HG03558 (cell line): Measurements from ENCODE around the gene TMEM165.

Experiments used
- ATAC-seq: cut with Tn5 transposase; IDR thresholded peaks from one replicate; pipeline ENCODE4 v1.9.1; 2021; ENCODE audit warnings: moderate number of reproducible peaks; ENCODE audit not compliant: unreplicated experiment; ENCODE audit errors: extremely low read depth

TMEM165 gene

GRCh38 chr4:55445921-55446577, 50.3 kb downstream of the TMEM165 start:
- no peak for ATAC-seq

GRCh38 chr4:55446578-55446922, 50.8 kb downstream of the TMEM165 start:
- ATAC-seq, result no peak

GRCh38 chr4:55447108-55447708, 51.5 kb downstream of the TMEM165 start:
- no peak for ATAC-seq

- ATAC-seq, result no peak
Measured at GRCh38 chr4:55447831-55448230, 52.1 kb downstream of the TMEM165 start.

GRCh38 chr4:55450566-55450965, 54.8 kb downstream of the TMEM165 start:
- no peak for ATAC-seq

DNA sequence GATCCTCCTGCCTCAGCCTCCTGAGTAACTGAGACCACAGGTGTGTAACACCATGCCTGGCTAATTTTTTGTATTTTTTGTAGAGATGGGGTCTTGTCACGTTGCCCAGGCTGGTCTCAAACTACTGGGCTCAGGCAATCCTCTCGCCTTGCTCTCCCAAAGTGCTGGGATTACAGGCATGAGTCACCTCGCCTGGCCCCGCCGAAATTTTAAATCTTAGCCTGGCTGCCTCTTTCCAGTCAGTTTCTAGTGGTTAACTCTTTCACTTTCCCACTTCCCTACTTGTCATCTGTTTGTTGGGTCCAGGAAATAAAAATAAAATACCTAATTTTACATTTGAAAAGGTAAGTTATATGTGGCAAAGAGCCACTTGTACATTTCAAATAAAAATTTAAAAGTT, 62.4 kb downstream of the TMEM165 start:
- no peak for ATAC-seq

- ATAC-seq, result no peak
Measured at GRCh38 chr4:55458611-55459010, 62.9 kb downstream of the TMEM165 start.

DNA sequence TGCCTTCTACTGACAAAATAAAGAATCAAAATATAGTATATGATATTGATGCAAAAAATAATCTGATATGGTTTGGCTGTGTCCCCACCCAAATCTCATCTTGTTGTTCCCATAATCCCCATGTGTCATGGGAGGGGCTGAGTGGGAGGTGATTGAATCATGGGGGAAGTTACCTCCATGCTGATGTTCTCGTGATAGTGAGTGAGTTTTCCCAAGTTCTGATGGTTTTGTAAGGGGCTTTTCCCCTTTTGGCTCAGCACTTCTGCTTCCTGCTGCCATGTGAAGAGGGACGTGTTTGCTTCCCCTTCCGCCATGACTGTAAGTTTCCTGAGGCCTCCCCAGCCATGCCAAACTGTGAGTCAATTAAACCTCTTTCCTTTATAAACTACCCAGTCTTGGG, 70.2 kb downstream of the TMEM165 start:
- ATAC-seq, result no peak

DNA sequence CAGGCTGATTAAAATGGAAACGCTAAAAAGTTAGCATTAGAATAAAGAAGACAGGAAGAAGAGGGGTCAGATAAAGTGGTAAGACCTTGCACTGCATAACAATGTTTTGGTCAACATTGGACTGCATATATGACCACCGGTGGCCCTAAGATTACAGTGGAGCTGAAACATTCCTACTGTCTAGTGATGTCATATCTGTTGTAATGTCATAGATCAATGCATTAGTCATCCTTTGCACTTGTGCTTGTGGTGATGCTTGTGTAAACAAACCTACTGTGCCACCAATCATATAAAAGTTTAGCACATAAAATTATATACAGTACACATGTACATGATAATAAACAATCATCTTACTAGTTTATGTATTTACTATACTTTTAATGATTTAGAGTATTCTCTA, 73.0 kb downstream of the TMEM165 start:
- no peak for ATAC-seq

DNA sequence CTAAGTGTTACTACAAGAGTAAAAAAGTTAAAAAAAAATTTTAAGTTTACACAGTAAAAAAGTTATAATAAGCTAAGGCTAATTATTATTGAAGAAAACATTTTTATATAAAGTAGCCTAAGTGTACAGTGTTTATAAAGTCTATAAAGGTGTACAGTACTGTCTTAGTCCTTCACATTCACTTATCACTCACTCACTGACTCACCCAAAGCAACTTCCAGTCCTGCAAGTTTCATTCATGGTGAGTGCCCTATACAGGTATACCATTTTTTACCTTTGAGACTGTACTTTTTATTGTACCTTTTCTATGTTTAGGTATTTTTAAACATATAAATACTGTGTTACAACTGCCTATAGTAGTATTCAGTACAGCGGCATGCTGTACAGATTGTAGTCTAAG, 74.2 kb downstream of the TMEM165 start:
- ATAC-seq, result no peak
